ENCODE measurements around the gene UAP1L1.

DNA sequence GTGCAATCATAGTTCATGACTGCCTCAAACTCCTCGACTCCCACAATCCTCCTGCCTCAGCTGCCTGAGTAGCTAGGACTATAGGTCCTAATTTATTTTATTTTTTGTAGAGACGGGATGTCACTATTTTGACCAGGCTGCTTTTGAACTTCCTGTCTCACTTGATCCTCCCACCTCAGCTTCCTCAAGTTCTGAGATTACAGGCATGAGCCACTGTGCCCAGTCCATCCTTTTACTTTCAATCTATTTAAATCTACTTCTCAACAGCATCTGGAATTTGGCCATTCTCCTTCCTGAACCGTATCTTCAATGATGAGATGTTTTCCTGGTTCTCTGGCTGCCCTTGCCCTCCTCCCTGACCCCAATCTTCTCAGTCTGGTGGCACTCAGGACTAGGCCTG lies 49.5 kb downstream of the UAP1L1 start:
- no peak for TF ChIP-seq POLR2A (IDR thresholded peaks at IDR 0.05)
- TF ChIP-seq, protein P1, sequence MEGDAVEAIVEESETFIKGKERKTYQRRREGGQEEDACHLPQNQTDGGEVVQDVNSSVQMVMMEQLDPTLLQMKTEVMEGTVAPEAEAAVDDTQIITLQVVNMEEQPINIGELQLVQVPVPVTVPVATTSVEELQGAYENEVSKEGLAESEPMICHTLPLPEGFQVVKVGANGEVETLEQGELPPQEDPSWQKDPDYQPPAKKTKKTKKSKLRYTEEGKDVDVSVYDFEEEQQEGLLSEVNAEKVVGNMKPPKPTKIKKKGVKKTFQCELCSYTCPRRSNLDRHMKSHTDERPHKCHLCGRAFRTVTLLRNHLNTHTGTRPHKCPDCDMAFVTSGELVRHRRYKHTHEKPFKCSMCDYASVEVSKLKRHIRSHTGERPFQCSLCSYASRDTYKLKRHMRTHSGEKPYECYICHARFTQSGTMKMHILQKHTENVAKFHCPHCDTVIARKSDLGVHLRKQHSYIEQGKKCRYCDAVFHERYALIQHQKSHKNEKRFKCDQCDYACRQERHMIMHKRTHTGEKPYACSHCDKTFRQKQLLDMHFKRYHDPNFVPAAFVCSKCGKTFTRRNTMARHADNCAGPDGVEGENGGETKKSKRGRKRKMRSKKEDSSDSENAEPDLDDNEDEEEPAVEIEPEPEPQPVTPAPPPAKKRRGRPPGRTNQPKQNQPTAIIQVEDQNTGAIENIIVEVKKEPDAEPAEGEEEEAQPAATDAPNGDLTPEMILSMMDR (IDR thresholded peaks at IDR 0.05), result no peak
